HepG2 (cell line): ENCODE results near the gene AK8. TPM values are rescaled to one million over a fixed set of nuclear protein-coding genes. Genes with fewer than 3 reads are reported as not detected.

ENCODE experiments used
- ATAC-seq: fragments of 200-7000 bp; cut with Tn5 transposase; 3 replicates; pipeline ENCODE4 v1.9.1; 2020; ENCODE audit warnings: mild to moderate bottlenecking, moderate library complexity
- BruUV-seq: library from RNA; stranded (reverse); fragments of 400-500 nt; replicated peaks from 2 replicates; lab custom pipeline; 2021; lab: Mats Ljungman, UMichigan
- CTCF ChIA-PET: fragments of 300-600 bp; formaldehyde crosslinking; extraction: SDS; loops from one replicate; lab custom pipeline; 2021; ENCODE audit warnings: low total read pairs, inconsistent platforms, low intra/inter-chr PET ratio; lab: Yijun Ruan, JAX
- POLR2A ChIA-PET: fragments of 350-600 bp; sonication (Branson Sonifier 250); formaldehyde crosslinking; loops from one replicate; lab custom pipeline; 2020; ENCODE audit warnings: antibody characterized with exemption, inconsistent platforms; lab: Yijun Ruan, JAX
- DNase-seq: peaks from one replicate; pipeline ENCODE4 v3.0.0-alpha.2; 2015; ENCODE audit warnings: low spot score
- FAIRE-seq: peaks from 3 replicates; lab custom pipeline; 2011; peaks lifted over from hg19 to GRCh38; lab: Jason Lieb, UNC
- H2AFZ ChIP-seq: one replicate; pipeline ENCODE4 v1.6.1; 2011; ENCODE audit warnings: low read length, inconsistent platforms
- H3K27ac ChIP-seq: fragments of 300-600 bp; 3 replicates; pipeline ENCODE4 v1.8.0; 2011; ENCODE audit warnings: mixed run types, mild to moderate bottlenecking, mixed read lengths, low read length, inconsistent platforms; ENCODE audit not compliant: insufficient read depth; ENCODE audit errors: extremely low read length
- H3K27me3 ChIP-seq, 2 experiments: fragments of 200-600 bp in 1 of 2; 2 replicates in 1 of 2; 3 replicates in 1 of 2; pipeline versions ENCODE4 v1.6.0 to v1.8.0; 2011; ENCODE audit warnings: low read length in 2 of 2, mild to moderate bottlenecking in 2 of 2, moderate library complexity in 2 of 2, inconsistent platforms in 1 of 2; ENCODE audit not compliant: insufficient read depth in 2 of 2, control insufficient read depth in 1 of 2
- H3K36me3 ChIP-seq, 2 experiments: fragments of 200-600 bp in 1 of 2; replicated peaks in 1 of 2; 2 replicates in 1 of 2; 3 replicates in 1 of 2; pipeline versions ENCODE4 v1.5.1 to v1.8.0; 2011; ENCODE audit warnings: low read length in 2 of 2, inconsistent platforms in 1 of 2; ENCODE audit not compliant: insufficient read depth in 2 of 2, control insufficient read depth in 1 of 2
- H3K4me1 ChIP-seq: 2 replicates; pipeline ENCODE4 v1.5.1; 2012; ENCODE audit warnings: low read length, inconsistent platforms; ENCODE audit not compliant: insufficient read depth
- H3K4me2 ChIP-seq: 2 replicates; pipeline ENCODE4 v1.6.0; 2011; ENCODE audit warnings: low read depth, low read length, inconsistent platforms
- H3K4me3 ChIP-seq, 3 experiments: fragments of 200-600 bp in 1 of 3; sonication (generic), shearing (Covaris generic) in 1 of 3; replicated peaks in 1 of 3; 2 replicates each; pipeline ENCODE4 v1.5.1; 2011 to 2016; ENCODE audit warnings: low read length in 3 of 3, inconsistent platforms in 2 of 3, low read depth in 2 of 3, mild to moderate bottlenecking in 2 of 3, control low read depth in 1 of 3, mixed read lengths in 1 of 3; ENCODE audit not compliant: insufficient read depth in 1 of 3
- H3K79me2 ChIP-seq: one replicate; pipeline ENCODE4 v1.6.1; 2011; ENCODE audit warnings: low read length, inconsistent platforms; ENCODE audit not compliant: insufficient read depth
- H3K9ac ChIP-seq: 2 replicates; pipeline ENCODE4 v1.6.0; 2011; ENCODE audit warnings: mild to moderate bottlenecking, low read depth, low read length, inconsistent platforms; ENCODE audit not compliant: insufficient read depth
- H3K9me3 ChIP-seq: 2 replicates; pipeline ENCODE4 v1.5.1; 2012; ENCODE audit warnings: mild to moderate bottlenecking, low read length
- H4K20me1 ChIP-seq: 2 replicates; pipeline ENCODE4 v1.6.0; 2011; ENCODE audit warnings: inconsistent platforms, mild to moderate bottlenecking, low read length, moderate library complexity; ENCODE audit not compliant: insufficient read depth
- ETV6 ChIP-seq: sonication (generic); formaldehyde crosslinking; conservative IDR thresholded peaks from 2 replicates; pipeline ENCODE4 v1.4.0; 2020; ENCODE audit warnings: missing genetic modification reagents
- HMGA1 ChIP-seq: sonication (generic); formaldehyde crosslinking; conservative IDR thresholded peaks from 2 replicates; pipeline ENCODE4 v1.4.0; 2020; ENCODE audit warnings: missing genetic modification reagents
- IRF9 ChIP-seq: sonication (generic); formaldehyde crosslinking; IDR thresholded peaks from 2 replicates; pipeline ENCODE4 v1.8.0; 2022; ENCODE audit warnings: missing genetic modification reagents, mild to moderate bottlenecking, borderline replicate concordance
- PRDM10 ChIP-seq: sonication (generic); formaldehyde crosslinking; IDR thresholded peaks from 2 replicates; pipeline ENCODE4 v1.4.0; 2020; ENCODE audit warnings: low read depth, missing genetic modification reagents
- TMF1 ChIP-seq: sonication (generic); formaldehyde crosslinking; IDR thresholded peaks from 2 replicates; pipeline ENCODE4 v1.8.1; 2022; ENCODE audit warnings: low read depth, missing genetic modification reagents
- ZBTB21 ChIP-seq: sonication (generic); formaldehyde crosslinking; IDR thresholded peaks from 2 replicates; pipeline ENCODE4 v1.4.0; 2020; ENCODE audit warnings: missing genetic modification reagents
- ZBTB44 ChIP-seq: sonication (generic); formaldehyde crosslinking; IDR thresholded peaks from 2 replicates; pipeline ENCODE4 v1.4.0; 2020; ENCODE audit warnings: missing genetic modification reagents
- ZIK1 ChIP-seq: sonication (generic); formaldehyde crosslinking; IDR thresholded peaks from 2 replicates; pipeline ENCODE4 v1.5.0; 2020; ENCODE audit warnings: mild to moderate bottlenecking, low read depth, missing genetic modification reagents, borderline replicate concordance
- ZNF317 ChIP-seq: sonication (generic); formaldehyde crosslinking; IDR thresholded peaks from 2 replicates; pipeline ENCODE4 v1.5.0; 2020; ENCODE audit warnings: mild to moderate bottlenecking, missing genetic modification reagents
- ZNF446 ChIP-seq: sonication (generic); formaldehyde crosslinking; IDR thresholded peaks from 2 replicates; pipeline ENCODE4 v1.5.0; 2020; ENCODE audit warnings: mild to moderate bottlenecking, missing genetic modification reagents
- ZNF510 ChIP-seq: sonication (generic); formaldehyde crosslinking; IDR thresholded peaks from 2 replicates; pipeline ENCODE4 v1.4.0; 2020; ENCODE audit warnings: low read depth, mild to moderate bottlenecking, missing genetic modification reagents
- ZNF609 ChIP-seq: sonication (generic); formaldehyde crosslinking; IDR thresholded peaks from 2 replicates; pipeline ENCODE4 v1.4.0; 2020; ENCODE audit warnings: mild to moderate bottlenecking, missing genetic modification reagents, borderline replicate concordance
- ZNF678 ChIP-seq: sonication (generic); formaldehyde crosslinking; IDR thresholded peaks from 2 replicates; pipeline ENCODE4 v1.4.0; 2020; ENCODE audit warnings: mild to moderate bottlenecking, missing genetic modification reagents
- WGBS: methylation state at CpG from one replicate; pipeline ENCODE4 v1.1.6; 2017; ENCODE audit warnings: low lambda C conversion rate; 5-methylcytosine and 5-hydroxymethylcytosine counted together
- in situ Hi-C: cut with HindIII; loops from 2 replicates; pipeline ENCODE4 v1.10.0; 2017; ENCODE audit warnings: low pct_unique_long_range_greater_than_20kb; ENCODE audit not compliant: extremely low pct_ligation_motif_present
- intact Hi-C: fragments of 100-400 bp; cut with micrococcal nuclease; formaldehyde crosslinking; loops from one replicate; pipeline ENCODE4 v1.10.0; 2022; ENCODE audit not compliant: unreplicated experiment
- polyA plus RNA-seq, 8 experiments: library from polyadenylated mRNA; depleted of rRNA in 3 of 8; stranded (reverse) in 7 of 8; unstranded in 1 of 8; fragments of >200 nt; fragmentation: Illumina TruSeq in 4 of 8; extraction: Trizol in 4 of 8; gene quantifications; 2 replicates each; pipeline versions ENCODE4 v1.2.1 to v1.2.3, GENCODE V29; 2011 to 2016; ENCODE audit warnings: low read depth in 4 of 8, missing spikeins in 1 of 8, mixed read lengths in 1 of 8; ENCODE audit not compliant: insufficient read depth in 1 of 8
- total RNA-seq, 5 experiments: library from RNA; depleted of rRNA; stranded (reverse); fragments of >200 nt; fragmentation: Illumina TruSeq; extraction: Trizol; gene quantifications; 2 replicates each; pipeline ENCODE4 v1.2.3, GENCODE V29; 2016; ENCODE audit warnings: low read depth in 1 of 5

The AK8 gene
- total and polyA plus RNA-seq, 2 of the 13 experiments (the other 11 are each of a cell fraction or from before 2014, with no cell fraction given), result 0.11 TPM; not detected in 1

- Histone ChIP-seq H3K9ac (no peak overlapping the region), H3K4me3 (no peak overlapping the region), H4K20me1 (no peaks in the 10 kb centered on the region), H3K9me3 (no peaks in the 10 kb centered on the region), H3K4me1 (no peaks in the 10 kb centered on the region), H3K4me2 (no peak overlapping the region), H3K27ac (no peak overlapping the region), H3K27me3 (no peaks in the 10 kb centered on the region), H3K79me2 (no peaks in the 10 kb centered on the region), H3K36me3 (peaks cover 15 to 64% of the 10 kb centered on the region in 2 experiments), H2AFZ (no peak overlapping the region)
- ChIA-PET POLR2A (no interaction called here), CTCF (no interaction called here)
- DNase-seq, result no peak
- in situ Hi-C loops (no loop called here), intact Hi-C loops (no loop called here)
- BruUV-seq, result no TSS peak
- 98% methylated on average over 7 of the region's 7 CpGs for WGBS
- ATAC-seq, result no peak
- TF ChIP-seq ZNF317 (CRISPR knock-in tag) (no peak), ZNF609 (CRISPR knock-in tag) (no peak), ZNF510 (no peak), ZBTB44 (CRISPR knock-in tag) (no peak), PRDM10 (no peak), ETV6 (CRISPR knock-in tag) (no peak), ZNF446 (CRISPR knock-in tag) (no peak), ZIK1 (CRISPR knock-in tag) (no peak), HMGA1 (CRISPR knock-in tag) (no peak), ZBTB21 (CRISPR knock-in tag) (no peak), TMF1 (no peak), IRF9 (CRISPR knock-in tag) (no peak), ZNF678 (CRISPR knock-in tag) (no peak)
- FAIRE-seq, result no peak
These were observed 49.6 kb upstream of the AK8 start for GRCh38 chr9:132927704-132928103.
